GM18870 (cell line): ENCODE results near the gene CHD2.

Experiments
- ATAC-seq: cut with Tn5 transposase; IDR thresholded peaks from one replicate; pipeline ENCODE4 v1.9.1; 2021; ENCODE audit warnings: moderate library complexity; ENCODE audit not compliant: unreplicated experiment

The CHD2 gene

GRCh38 chr15:93063796-93064690 is 163.9 kb downstream of the CHD2 start:
- ATAC-seq, result no peak

- ATAC-seq, result no peak
Observed at GRCh38 chr15:93065641-93066045, 165.5 kb downstream of the CHD2 start.

DNA sequence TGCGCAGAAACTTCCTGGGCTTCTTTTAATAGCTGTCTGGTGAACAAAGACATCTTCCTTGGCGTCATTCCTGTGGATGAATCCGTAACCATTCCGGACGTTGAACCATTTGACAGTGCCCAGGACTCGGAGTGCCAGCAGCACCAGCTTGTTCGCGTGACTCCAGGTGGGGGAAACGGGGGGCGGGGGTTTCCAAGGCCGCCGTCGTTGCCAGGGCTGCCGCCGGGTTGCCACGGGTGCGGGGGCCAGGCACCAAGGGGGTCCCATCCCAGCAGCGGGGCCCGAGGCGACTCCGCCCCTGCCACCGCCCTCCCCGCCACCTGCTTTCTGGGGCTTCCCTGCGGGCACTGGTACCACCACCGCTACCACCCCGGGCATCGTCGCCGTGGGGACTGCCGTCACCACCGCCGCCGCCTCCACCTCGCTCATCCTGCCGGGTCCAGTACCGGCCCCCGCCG is 166.1 kb downstream of the CHD2 start:
- ATAC-seq, result no peak

DNA sequence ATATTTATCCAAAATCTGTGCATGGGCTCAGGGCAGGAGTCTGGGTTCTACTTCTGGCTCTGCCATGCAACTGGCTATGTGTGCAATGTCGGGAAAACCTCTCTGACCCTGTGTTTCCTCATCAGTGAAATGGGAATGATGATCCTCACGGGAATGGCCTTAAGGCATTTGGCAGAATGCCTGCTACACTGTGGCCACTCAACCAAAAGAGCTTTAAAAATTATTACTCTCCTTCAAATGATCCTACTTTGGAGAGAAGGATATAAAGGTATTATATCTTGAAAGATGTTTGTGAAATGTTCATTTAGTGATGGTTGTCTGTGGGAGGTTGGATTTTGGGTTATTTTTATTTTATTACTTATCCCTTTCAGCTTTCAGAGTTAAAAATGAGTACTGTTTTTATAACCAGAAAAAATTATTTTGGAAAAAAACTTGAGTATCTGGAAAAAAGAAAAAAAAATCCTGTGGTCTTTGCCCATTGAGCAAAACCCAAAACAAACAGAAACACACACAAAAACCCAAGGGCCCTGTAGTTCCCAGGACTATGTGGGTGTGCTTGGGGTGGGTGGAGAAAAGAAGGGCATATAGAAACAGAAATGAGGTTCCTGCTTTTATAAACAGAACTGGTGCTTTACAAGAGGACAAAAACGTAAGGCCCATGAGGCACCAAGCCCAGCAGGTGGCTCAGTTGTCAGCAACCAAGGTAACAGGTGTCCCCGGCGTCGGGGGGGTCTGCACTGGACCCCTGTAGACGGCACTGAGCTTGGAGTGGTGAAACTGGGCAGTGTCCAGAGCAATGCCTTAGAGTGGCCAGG is 166.9 kb downstream of the CHD2 start:
- no peak for ATAC-seq

- no peak for ATAC-seq
Observed at GRCh38 chr15:93067649-93068085, 167.5 kb downstream of the CHD2 start.

DNA sequence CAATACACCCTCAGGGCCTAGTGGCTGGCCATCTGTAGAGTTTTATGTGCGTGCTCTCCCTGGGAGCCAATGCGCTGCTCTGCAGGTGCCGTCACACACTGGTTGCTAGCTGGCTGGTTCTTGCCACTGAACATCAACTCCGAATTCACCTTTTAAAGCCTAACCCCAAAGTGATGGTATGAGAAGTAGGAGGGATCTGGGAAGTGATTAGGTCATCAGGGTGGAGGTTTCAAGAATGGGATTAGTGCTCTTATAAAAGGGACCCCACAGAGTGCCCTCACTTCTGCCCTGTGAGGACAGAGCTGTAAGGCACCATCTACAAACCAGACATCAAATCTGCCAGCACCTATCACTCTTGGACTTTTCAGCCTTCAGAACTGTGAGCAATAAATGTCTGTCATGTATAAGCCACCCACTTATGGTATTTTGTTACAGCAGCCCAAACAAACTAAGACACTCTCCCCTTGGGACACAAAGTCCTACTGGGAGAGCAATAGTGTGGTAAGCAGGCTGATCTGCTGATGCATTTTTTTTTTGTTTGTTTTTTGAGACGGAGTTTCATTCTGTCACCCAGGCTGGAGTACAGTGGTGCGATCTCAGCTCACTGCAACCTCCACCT is 168.6 kb downstream of the CHD2 start:
- no peak for ATAC-seq

GRCh38 chr15:93070132-93070531 is 170.0 kb downstream of the CHD2 start:
- no peak for ATAC-seq

GRCh38 chr15:93070551-93071296 is 170.6 kb downstream of the CHD2 start:
- no peak for ATAC-seq

DNA sequence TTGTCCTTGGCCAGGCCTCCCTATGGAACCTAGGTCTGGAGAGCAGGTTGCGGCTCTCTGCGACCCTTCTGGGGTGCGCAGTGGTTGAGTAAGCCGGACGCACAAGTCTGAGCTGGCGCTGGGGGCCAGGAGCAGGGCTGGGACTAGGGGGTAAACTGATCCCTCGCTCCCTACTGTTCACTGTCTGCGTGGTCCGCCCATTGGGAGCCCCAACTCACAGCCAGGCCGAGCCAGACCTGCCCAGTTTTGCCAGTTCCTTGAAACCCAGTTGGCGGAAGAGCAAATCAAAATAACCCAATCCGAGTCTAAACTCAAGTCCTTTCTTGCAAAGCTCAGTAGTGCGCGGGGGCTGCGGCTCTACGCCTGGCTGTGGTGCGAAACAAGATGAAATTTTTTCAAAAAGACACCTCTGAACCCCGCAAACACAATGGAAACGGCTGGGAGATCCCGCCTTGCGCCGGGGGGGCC is 171.4 kb downstream of the CHD2 start:
- ATAC-seq, result no peak

GRCh38 chr15:93072011-93072410 is 171.9 kb downstream of the CHD2 start:
- ATAC-seq, result no peak

GRCh38 chr15:93072411-93073394 is 172.6 kb downstream of the CHD2 start:
- ATAC-seq, result no peak

GRCh38 chr15:93073465-93073952 is 173.4 kb downstream of the CHD2 start:
- no peak for ATAC-seq

DNA sequence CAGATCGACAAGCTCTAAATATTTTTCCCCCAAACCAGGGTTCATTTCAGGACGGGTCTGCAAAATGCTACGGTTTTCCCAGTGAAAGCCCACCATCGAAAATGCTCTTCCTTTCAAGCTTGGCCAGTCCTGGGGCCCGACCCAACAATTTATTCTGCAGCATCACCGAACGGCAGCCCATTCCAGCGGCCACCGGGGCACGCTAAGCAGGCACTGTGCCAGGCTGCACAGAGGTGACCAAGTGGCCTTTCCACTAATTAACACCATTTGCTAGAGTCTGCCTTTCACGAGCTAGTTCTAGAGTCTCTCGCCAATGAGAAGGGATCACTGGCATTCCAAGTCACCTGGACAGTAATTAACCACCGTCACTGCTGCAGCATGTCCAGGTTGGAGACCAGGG is 174.5 kb downstream of the CHD2 start:
- no peak for ATAC-seq

- no peak for ATAC-seq
Observed at GRCh38 chr15:93076217-93076616, 176.1 kb downstream of the CHD2 start.

DNA sequence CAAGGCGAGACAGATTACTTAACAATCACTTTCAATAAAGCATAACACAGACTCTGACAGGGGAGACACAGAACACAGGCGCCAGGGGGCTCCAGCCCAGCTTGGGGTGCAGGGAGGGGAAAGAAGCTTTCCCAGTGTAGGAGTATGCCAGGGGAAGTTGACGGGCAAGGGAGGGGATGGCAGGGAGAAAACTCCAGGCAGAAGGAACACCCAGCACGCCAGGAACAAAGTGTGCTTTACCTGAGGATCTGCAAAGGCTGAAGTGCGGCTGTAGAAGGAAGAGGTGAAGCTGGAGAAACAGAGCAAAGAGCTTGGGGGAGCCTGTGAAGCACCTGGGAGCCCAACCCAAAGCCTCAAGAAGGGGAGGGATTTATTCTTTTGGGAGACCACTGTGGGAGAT is 176.8 kb downstream of the CHD2 start:
- ATAC-seq, result no peak
